ENCODE measurements around the gene CFAP57.

- TF ChIP-seq CTCF (IDR thresholded peaks at IDR 0.05) (no peak), POLR2A (IDR thresholded peaks at IDR 0.05) (no peak), EP300 (IDR thresholded peaks at IDR 0.05) (no peak)
Measured at GRCh38 chr1:43258370-43258769, 86.2 kb downstream of the CFAP57 start.

Measured in ovary (tissue), 3 donors.